Activated CD8-positive, alpha-beta T cell treated with anti-CD3 and anti-CD28 coated beads for 36 hours (primary cell): ENCODE data around the gene KRTAP12-4. TPM values are rescaled to one million over a fixed set of nuclear protein-coding genes. Genes with fewer than 3 reads are reported as not detected.
"Not testable (repeated sequence)": the region's sequence is repeated elsewhere in the genome, so short reads cannot be mapped to it uniquely, and the experiment has no call there.

ENCODE experiments used
- ATAC-seq: fragments of 200-7000 bp; cut with Tn5 transposase; one replicate; pipeline ENCODE4 v1.10.0; 2021; ENCODE audit warnings: mild to moderate bottlenecking, moderate library complexity
- CTCF ChIA-PET: fragments of 350-600 bp; sonication (Branson Sonifier 250); formaldehyde crosslinking; loops from one replicate; lab custom pipeline; 2021; ENCODE audit warnings: antibody characterized with exemption; lab: Charles Lee
- POLR2A ChIA-PET: fragments of 350-600 bp; sonication (Branson Sonifier 250); formaldehyde crosslinking; loops from one replicate; lab custom pipeline; 2021; ENCODE audit warnings: antibody characterized with exemption; lab: Charles Lee
- DNase-seq: peaks from one replicate; pipeline ENCODE4 v3.0.0-alpha.2; 2020
- H3K27ac Mint-ChIP-seq: one replicate; pipeline ENCODE4 v1.8.0; 2021; ENCODE audit warnings: mild to moderate bottlenecking, mixed read lengths
- H3K27me3 Mint-ChIP-seq: one replicate; pipeline ENCODE4 v1.8.0; 2021; ENCODE audit warnings: mixed read lengths
- H3K36me3 Mint-ChIP-seq: one replicate; pipeline ENCODE4 v1.8.0; 2021; ENCODE audit warnings: low read depth, mixed read lengths
- H3K4me1 Mint-ChIP-seq: one replicate; pipeline ENCODE4 v1.8.0; 2021; ENCODE audit warnings: low read depth, mixed read lengths
- H3K4me3 Mint-ChIP-seq: one replicate; pipeline ENCODE4 v1.8.0; 2021; ENCODE audit warnings: mild to moderate bottlenecking, moderate library complexity, mixed read lengths
- H3K9me3 Mint-ChIP-seq: one replicate; pipeline ENCODE4 v1.8.0; 2021; ENCODE audit warnings: mixed read lengths
- intact Hi-C: fragments of 100-400 bp; cut with micrococcal nuclease; formaldehyde crosslinking; loops from one replicate; pipeline ENCODE4 v1.10.0; 2022
- total RNA-seq, 2 experiments: library from RNA; stranded (reverse); gene quantifications; one replicate each; pipeline ENCODE4 v1.2.3, GENCODE V29; 2021
- TF ChIP-seq, protein P1 (sequence below): fragments of 200-600 bp; IDR thresholded peaks from one replicate; pipeline ENCODE4 v1.8.0; 2022; ENCODE audit warnings: antibody characterized with exemption, mild to moderate bottlenecking

KRTAP12-4 gene
- total RNA-seq, 2 experiments from 2014 or later = not detected

DNA sequence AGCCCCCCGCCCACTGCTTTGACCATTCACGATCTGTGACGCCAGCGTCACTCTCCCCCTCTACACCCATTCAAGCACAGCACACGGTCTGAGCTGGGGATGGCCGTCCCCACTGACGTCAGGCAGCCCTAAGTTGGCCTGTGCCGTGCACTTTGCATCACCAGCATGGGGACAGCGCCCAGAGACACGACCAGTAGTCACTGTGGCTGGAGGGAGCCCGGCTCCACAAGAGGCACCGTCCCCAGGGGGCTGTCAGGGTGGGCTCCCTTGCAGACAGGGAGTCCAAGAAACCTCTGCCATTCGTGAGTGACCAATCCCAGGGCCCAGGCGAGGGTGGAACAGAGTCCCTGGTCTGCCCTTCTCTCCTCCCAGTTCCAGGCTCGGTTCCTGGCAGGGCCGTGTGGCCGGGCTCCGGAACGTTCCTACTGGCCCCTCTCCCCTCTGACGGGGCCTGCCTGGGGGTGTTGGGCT lies 40.3 kb downstream of the KRTAP12-4 start:
- ATAC-seq = no peak
- TF ChIP-seq, protein P1, sequence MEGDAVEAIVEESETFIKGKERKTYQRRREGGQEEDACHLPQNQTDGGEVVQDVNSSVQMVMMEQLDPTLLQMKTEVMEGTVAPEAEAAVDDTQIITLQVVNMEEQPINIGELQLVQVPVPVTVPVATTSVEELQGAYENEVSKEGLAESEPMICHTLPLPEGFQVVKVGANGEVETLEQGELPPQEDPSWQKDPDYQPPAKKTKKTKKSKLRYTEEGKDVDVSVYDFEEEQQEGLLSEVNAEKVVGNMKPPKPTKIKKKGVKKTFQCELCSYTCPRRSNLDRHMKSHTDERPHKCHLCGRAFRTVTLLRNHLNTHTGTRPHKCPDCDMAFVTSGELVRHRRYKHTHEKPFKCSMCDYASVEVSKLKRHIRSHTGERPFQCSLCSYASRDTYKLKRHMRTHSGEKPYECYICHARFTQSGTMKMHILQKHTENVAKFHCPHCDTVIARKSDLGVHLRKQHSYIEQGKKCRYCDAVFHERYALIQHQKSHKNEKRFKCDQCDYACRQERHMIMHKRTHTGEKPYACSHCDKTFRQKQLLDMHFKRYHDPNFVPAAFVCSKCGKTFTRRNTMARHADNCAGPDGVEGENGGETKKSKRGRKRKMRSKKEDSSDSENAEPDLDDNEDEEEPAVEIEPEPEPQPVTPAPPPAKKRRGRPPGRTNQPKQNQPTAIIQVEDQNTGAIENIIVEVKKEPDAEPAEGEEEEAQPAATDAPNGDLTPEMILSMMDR = no peak
- Mint-ChIP-seq H3K27me3 (no peaks in the 10 kb centered on the region), H3K27ac (no peak overlapping the region), H3K9me3 (peaks cover 24% of the 10 kb centered on the region), H3K4me1 (peaks cover 34% of the 10 kb centered on the region), H3K36me3 (peaks cover 7% of the 10 kb centered on the region), H3K4me3 (no peak overlapping the region)
- intact Hi-C loops = no loop called here
- ChIA-PET POLR2A (no interaction called here), CTCF (no interaction called here)
- no peak for DNase-seq

- CTCF ChIA-PET = no interaction called here
- H3K9me3 Mint-ChIP-seq = peaks cover 19% of the 10 kb centered on the region
- POLR2A ChIA-PET = no interaction called here
Observed at GRCh38 chr21:44613386-44614155, 40.9 kb downstream of the KRTAP12-4 start.

DNA sequence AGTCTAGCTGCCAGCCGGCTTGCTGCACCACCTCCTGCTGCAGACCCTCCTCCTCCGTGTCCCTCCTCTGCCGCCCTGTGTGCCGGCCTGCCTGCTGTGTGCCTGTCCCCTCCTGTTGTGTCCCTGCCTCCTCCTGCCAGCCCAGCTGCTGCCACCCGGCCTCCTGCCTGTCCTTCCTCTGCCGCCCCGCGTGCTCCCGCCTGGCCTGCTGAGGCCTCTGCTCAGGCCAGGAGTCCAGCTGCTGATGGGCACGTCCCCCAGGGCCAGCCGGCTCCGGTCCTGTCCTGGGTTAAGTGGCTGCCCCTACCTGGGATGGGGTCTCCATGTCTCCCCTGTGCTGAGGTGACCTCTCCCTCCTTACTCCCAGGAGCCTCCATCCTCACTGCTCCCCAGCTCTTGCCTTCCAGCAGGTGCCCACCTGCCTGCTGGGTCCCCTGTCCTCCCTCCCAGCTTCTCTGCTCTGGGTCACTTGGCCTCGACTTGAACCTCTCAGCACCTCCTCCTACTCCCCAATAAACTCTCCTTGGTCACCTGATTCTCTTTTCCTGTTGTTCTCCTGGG lies 41.7 kb downstream of the KRTAP12-4 start:
- H3K27ac Mint-ChIP-seq = no peak overlapping the region
- DNase-seq (no peak), ATAC-seq (no peak)
- TF ChIP-seq, protein P1 = no peak
- intact Hi-C loops = no loop called here
- no peaks in the 10 kb centered on the region for H3K27me3 Mint-ChIP-seq
- CTCF ChIA-PET = no interaction called here
- H3K9me3 Mint-ChIP-seq = peaks cover 15% of the 10 kb centered on the region
- H3K4me3 Mint-ChIP-seq = no peak overlapping the region
- POLR2A ChIA-PET = no interaction called here
- no peaks in the 10 kb centered on the region for H3K36me3 Mint-ChIP-seq
- H3K4me1 Mint-ChIP-seq = peaks cover 20% of the 10 kb centered on the region

More at GRCh38 chr21:44613386-44614155, 40.9 kb downstream of the KRTAP12-4 start:
- peaks cover 28% of the 10 kb centered on the region for H3K4me1 Mint-ChIP-seq
- H3K27ac Mint-ChIP-seq = no peak overlapping the region
- ATAC-seq = no peak
- peaks cover under 1% of the 10 kb centered on the region for H3K36me3 Mint-ChIP-seq
- no peak overlapping the region for H3K4me3 Mint-ChIP-seq
- DNase-seq = no peak
- intact Hi-C loops = no loop called here
- H3K27me3 Mint-ChIP-seq = no peaks in the 10 kb centered on the region
- TF ChIP-seq, protein P1 = no peak

GRCh38 chr21:44612029-44612486 lies 42.4 kb downstream of the KRTAP12-4 start, which contains the start of gene KRTAP10-8:
KRTAP10-8 (plus strand) TSS chr21:44612079; CDS start chr21:44612101, 22 bp downstream.
- peaks cover 15% of the 10 kb centered on the region for H3K9me3 Mint-ChIP-seq
- no peak within 1 kb of the TSS for H3K27ac Mint-ChIP-seq
- DNase-seq (no peak), ATAC-seq (no peak)
- H3K27me3 Mint-ChIP-seq = no peaks in the 10 kb centered on the region
- no peak within 1 kb of the TSS for H3K4me3 Mint-ChIP-seq
- peaks cover 13% of the 10 kb centered on the region for H3K4me1 Mint-ChIP-seq
- CTCF ChIA-PET = interaction anchor here (1.3 kb wide), 1 partner anchor 13 kb away, joined by 3 read pairs; no protein-coding TSS in a partner anchor
- POLR2A ChIA-PET = no interaction called here
- TF ChIP-seq, protein P1 = no peak
- H3K36me3 Mint-ChIP-seq = no peaks in the 10 kb centered on the region
- intact Hi-C loops = no loop called here

GRCh38 chr21:44611551-44611950 lies 42.9 kb downstream of the KRTAP12-4 start:
- TF ChIP-seq, protein P1 = no peak
- intact Hi-C loops = no loop called here
- DNase-seq (no peak), ATAC-seq (no peak)
- ChIA-PET CTCF (interaction anchor here (1.3 kb wide), 1 partner anchor 14 kb away, joined by 3 read pairs; no protein-coding TSS in a partner anchor), POLR2A (no interaction called here)
- Mint-ChIP-seq H3K36me3 (no peaks in the 10 kb centered on the region), H3K27ac (no peak overlapping the region), H3K27me3 (no peaks in the 10 kb centered on the region), H3K4me3 (no peak overlapping the region), H3K4me1 (peaks cover 10% of the 10 kb centered on the region), H3K9me3 (peaks cover 16% of the 10 kb centered on the region)

DNA sequence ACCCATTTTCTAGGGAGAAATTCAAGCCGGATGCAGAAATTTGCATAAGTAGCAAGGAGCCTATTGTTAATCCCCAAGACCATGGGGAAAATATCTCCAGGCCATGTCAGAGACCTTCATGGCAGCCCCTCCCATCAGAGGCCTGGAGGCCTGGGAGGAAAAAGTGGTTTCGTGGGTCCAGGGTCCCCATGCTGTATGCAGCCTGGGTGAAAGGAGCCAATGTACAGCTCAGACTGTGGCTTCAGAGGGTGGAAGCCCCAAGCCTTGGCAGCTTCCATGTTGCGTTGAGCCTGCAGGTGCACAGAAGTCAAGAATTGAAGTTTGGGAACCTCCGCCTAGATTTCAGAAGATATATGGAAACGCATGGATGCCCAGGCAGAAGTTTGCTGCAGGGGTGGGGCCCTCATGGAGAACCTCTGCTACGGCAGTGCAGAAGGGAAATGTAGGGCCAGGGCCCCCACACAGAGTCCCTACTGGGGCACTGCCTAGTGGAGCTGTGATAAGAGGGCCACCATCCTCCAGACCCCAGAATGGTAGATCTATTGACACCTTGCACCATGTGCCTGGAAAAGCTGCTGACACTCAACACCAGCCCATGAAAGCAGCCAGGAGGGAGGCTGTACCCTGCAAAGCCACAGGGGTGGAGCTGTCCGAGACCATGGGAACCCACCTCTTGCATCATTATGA lies 44.2 kb downstream of the KRTAP12-4 start:
- H3K27me3 Mint-ChIP-seq, intact Hi-C loops, CTCF ChIA-PET, H3K4me1 Mint-ChIP-seq, POLR2A ChIA-PET, H3K36me3 Mint-ChIP-seq, ATAC-seq, DNase-seq, H3K27ac Mint-ChIP-seq, H3K4me3 Mint-ChIP-seq: not testable (repeated sequence)
- peaks cover 18% of the 10 kb centered on the region for H3K9me3 Mint-ChIP-seq
